Ovary (tissue), 9 donors: Measurements from ENCODE around the gene ATXN7L3. TPM values are rescaled to one million over a fixed set of nuclear protein-coding genes. Genes with fewer than 3 reads are reported as not detected.
"Not testable (repeated sequence)": the region's sequence is repeated elsewhere in the genome, so short reads cannot be mapped to it uniquely, and the experiment has no call there.

Experiments
- DNase-seq, 5 donors: peaks; one replicate each; pipeline ENCODE4 v3.0.0-alpha.2; 2019 to 2020
- H3K27ac ChIP-seq, 2 donors: fragments of 200-600 bp; one replicate each; pipeline versions ENCODE4 v1.5.1 to v1.8.0; 2019 to 2022
- H3K27me3 ChIP-seq: fragments of 200-600 bp; one replicate; pipeline ENCODE4 v1.8.0; 2022
- H3K36me3 ChIP-seq: fragments of 200-600 bp; sonication (generic); one replicate; pipeline ENCODE4 v1.5.1; 2019
- H3K4me1 ChIP-seq: one replicate; pipeline ENCODE4 v1.8.1; 2013; ENCODE audit warnings: mild to moderate bottlenecking, moderate library complexity; ENCODE audit not compliant: insufficient read depth
- H3K4me3 ChIP-seq: fragments of 200-600 bp; sonication (generic); one replicate; pipeline ENCODE4 v1.5.1; 2017
- H3K9me3 ChIP-seq, 2 donors: fragments of 200-600 bp in 1 of 2; sonication (generic) in 1 of 2; one replicate each; pipeline versions ENCODE4 v1.5.1 to v1.8.1; 2013 to 2019; ENCODE audit warnings: mild to moderate bottlenecking in 1 of 2, moderate library complexity in 1 of 2
- EP300 ChIP-seq: sonication (generic); formaldehyde crosslinking; IDR thresholded peaks from one replicate; pipeline ENCODE4 v1.6.1; 2017; ENCODE audit warnings: antibody characterized with exemption
- POLR2A ChIP-seq: fragments of 450-650 bp; IDR thresholded peaks from one replicate; pipeline ENCODE4 v1.6.1; 2017; ENCODE audit warnings: antibody characterized with exemption, mild to moderate bottlenecking, moderate library complexity
- WGBS, 3 donors: extraction: QIAGEN DNeasy Blood & Tissue Kit in 1 of 3; methylation state at CpG; one replicate each; pipeline versions ENCODE4 v1.1.5 to v1.1.7; 2013 to 2017; 5-methylcytosine and 5-hydroxymethylcytosine counted together
- intact Hi-C, 4 donors: fragments of 100-400 bp; cut with DNase I; formaldehyde crosslinking; loops; one replicate each; pipeline versions ENCODE4 v1.11.0 to v1.15.1; 2022 to 2023
- polyA plus RNA-seq, 2 donors: library from polyadenylated mRNA; stranded (reverse); fragments of 200-250 nt in 1 of 2; fragments of 350-450 nt in 1 of 2; fragmentation: Illumina TruSeq in 1 of 2; extraction: RNeasy Lipid Tissue Mini Kit (QIAGEN cat#74804) in 1 of 2; gene quantifications; one replicate each; pipeline ENCODE4 v1.2.3, GENCODE V29; 2013 to 2014
- total RNA-seq, 7 donors: library from RNA; depleted of rRNA in 2 of 7; stranded (reverse); fragments of >200 nt in 2 of 7; fragmentation: NEBNext Ultra II Directional in 3 of 7; extraction: Animal tissue kit (Norgen Biotek cat#: 25700) in 3 of 7; gene quantifications; one replicate each; pipeline versions ENCODE4 v1.1.0 to v1.2.4, GENCODE V29; 2016 to 2023
- TF ChIP-seq, protein P1 (sequence below), 3 donors: fragments of 450-650 bp in 2 of 3; fragments of 200-600 bp in 1 of 3; IDR thresholded peaks; one replicate each; pipeline versions ENCODE4 v1.5.1 to v1.8.0; 2016 to 2022; ENCODE audit warnings: antibody characterized with exemption in 3 of 3, mild to moderate bottlenecking in 1 of 3
- donor health status: DM: no; HTN: no; CAD: no; lungs with moderate emphysema.
- donor health status: DM: no; HTN: no; CAD: no.
- donor health status: Bipolar disorder and iron deficiency.
- donor health status: DM: yes; HTN: yes; CAD: no.
- donor health status: DM: no; HTN: no; CAD: no.
- donor health status: DM: yes; HTN: yes; CAD: no.

ATXN7L3 gene
- total and polyA plus RNA-seq, 9 donors = 25.3 to 97.4 (median 54.9) TPM

DNA sequence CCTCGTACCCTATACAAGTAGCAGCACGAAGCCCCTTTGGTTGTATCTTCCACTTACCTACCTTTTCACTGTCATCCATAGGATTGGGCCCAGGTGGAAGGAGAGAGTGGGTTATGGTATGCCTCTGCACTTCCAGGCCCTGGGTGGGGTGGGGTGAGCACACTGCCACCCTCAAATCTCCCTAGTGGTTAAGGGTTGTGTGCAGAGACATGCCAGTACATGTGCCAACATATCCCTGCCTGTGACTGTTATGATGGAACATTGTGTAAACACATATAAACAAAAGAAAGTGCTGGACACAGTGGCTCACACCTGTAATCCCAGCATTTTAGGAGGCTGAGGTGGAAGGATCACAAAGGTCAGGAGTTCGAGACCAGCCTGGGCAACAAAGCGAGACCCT, 46.8 kb downstream of the ATXN7L3 start:
- H3K9me3 ChIP-seq = no peaks in the 10 kb centered on the region
- no peaks in the 10 kb centered on the region for H3K36me3 ChIP-seq
- H3K4me3 ChIP-seq = no peak overlapping the region
- no peak for DNase-seq
- no peaks in the 10 kb centered on the region for H3K4me1 ChIP-seq
- H3K27ac ChIP-seq = no peak overlapping the region
- WGBS, 3 donors = 92 to 98% (median 96%) methylated on average over 4 of the region's 4 CpGs
- TF ChIP-seq POLR2A = no peak
- TF ChIP-seq, protein P1, sequence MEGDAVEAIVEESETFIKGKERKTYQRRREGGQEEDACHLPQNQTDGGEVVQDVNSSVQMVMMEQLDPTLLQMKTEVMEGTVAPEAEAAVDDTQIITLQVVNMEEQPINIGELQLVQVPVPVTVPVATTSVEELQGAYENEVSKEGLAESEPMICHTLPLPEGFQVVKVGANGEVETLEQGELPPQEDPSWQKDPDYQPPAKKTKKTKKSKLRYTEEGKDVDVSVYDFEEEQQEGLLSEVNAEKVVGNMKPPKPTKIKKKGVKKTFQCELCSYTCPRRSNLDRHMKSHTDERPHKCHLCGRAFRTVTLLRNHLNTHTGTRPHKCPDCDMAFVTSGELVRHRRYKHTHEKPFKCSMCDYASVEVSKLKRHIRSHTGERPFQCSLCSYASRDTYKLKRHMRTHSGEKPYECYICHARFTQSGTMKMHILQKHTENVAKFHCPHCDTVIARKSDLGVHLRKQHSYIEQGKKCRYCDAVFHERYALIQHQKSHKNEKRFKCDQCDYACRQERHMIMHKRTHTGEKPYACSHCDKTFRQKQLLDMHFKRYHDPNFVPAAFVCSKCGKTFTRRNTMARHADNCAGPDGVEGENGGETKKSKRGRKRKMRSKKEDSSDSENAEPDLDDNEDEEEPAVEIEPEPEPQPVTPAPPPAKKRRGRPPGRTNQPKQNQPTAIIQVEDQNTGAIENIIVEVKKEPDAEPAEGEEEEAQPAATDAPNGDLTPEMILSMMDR (IDR thresholded peaks at IDR 0.05) = no peak
- TF ChIP-seq EP300 = no peak
- H3K27me3 ChIP-seq = no peaks in the 10 kb centered on the region
- intact Hi-C loops = no loop called here

DNA sequence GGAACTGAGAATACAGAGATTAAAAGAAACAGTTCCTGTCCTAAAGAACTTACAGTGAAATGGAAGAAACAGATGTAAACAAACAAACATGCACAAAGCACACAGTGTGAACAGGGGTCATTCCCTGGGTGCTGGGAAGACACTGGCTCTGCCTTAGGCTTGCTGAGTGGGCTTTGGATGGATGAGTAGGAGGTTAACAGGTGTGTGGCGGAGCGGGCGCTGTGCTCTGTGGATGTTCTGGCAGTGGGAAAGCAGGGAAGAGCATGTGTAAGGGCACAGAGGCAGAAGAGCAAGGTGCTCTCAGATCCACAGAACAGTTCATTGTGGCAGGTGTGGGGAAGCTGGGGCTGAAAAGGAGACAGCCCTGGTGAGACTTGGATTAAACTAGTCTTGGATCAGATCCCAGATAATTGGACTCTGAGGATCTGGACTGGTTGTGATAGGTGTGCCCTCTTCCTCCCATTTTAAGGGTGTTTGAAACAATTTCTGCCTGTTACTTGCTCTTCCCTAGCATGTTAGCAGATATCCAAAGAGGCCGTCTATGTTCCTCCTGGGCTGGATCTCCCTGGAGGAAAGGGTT, 49.8 kb downstream of the ATXN7L3 start:
- no peak for DNase-seq
- no peaks in the 10 kb centered on the region for H3K36me3 ChIP-seq
- no peaks in the 10 kb centered on the region for H3K4me1 ChIP-seq
- H3K4me3 ChIP-seq = no peak overlapping the region
- H3K9me3 ChIP-seq = no peaks in the 10 kb centered on the region
- intact Hi-C loops = no loop called here
- TF ChIP-seq, protein P1 (IDR thresholded peaks at IDR 0.05) = no peak
- TF ChIP-seq POLR2A (no peak), EP300 (no peak)
- 88 to 94% (median 93%) methylated on average over 4 of the region's 4 CpGs for WGBS, 3 donors
- no peak overlapping the region for H3K27ac ChIP-seq
- no peaks in the 10 kb centered on the region for H3K27me3 ChIP-seq

DNA sequence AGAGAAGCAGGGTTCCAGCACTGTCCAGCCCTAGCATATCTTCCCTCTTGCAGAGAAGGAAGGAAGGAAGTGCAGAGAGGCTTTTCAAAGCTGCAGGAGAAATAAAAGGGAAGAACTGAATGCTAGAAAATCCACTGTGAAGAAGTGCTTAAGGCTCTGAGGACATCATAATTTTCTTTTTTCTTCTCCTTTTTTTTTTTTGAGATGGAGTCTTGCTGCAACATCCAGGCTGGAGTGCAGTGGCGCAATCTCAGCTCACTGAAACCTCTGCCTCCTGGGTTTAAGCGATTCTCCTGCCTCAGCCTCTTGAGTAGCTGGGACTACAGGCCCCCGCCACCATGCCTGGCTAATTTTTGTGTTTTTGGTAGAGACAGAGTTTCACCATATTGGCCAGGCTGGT, 50.6 kb downstream of the ATXN7L3 start:
- H3K9me3 ChIP-seq, H3K27me3 ChIP-seq, H3K4me1 ChIP-seq, DNase-seq, intact Hi-C loops, H3K4me3 ChIP-seq, H3K27ac ChIP-seq, H3K36me3 ChIP-seq: not testable (repeated sequence)
- 93 to 95% (median 94%) methylated on average over 3 of the region's 3 CpGs for WGBS, 3 donors

DNA sequence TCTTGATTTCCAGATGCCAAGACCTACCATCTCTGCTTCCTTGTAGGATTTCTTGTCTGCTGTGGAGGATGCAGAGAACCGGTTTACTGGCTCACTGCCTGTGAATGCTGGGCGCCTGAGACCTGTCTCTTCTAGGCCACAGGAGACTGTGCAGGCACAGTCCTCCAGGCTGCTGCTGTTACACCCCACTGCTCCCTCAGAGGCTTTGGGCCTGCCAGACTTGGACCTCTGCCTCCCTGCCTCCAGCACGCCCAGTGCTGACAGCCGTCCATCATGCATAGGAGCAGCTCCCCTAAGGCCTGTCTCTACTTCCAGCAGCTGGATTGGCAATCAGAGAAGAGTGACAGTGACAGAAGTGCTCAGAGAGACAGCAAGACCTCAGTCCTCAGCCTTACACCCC, 51.9 kb downstream of the ATXN7L3 start:
- H3K9me3 ChIP-seq = no peaks in the 10 kb centered on the region
- H3K4me1 ChIP-seq = no peaks in the 10 kb centered on the region
- intact Hi-C loops = no loop called here
- no peaks in the 10 kb centered on the region for H3K36me3 ChIP-seq
- DNase-seq = no peak
- TF ChIP-seq, protein P1 (IDR thresholded peaks at IDR 0.05) = no peak
- no peak for TF ChIP-seq EP300
- no peak for TF ChIP-seq POLR2A
- H3K27me3 ChIP-seq = no peaks in the 10 kb centered on the region
- no peak overlapping the region for H3K27ac ChIP-seq
- WGBS, 3 donors = 89 to 94% (median 91%) methylated on average over 4 of the region's 4 CpGs
- no peak overlapping the region for H3K4me3 ChIP-seq

DNA sequence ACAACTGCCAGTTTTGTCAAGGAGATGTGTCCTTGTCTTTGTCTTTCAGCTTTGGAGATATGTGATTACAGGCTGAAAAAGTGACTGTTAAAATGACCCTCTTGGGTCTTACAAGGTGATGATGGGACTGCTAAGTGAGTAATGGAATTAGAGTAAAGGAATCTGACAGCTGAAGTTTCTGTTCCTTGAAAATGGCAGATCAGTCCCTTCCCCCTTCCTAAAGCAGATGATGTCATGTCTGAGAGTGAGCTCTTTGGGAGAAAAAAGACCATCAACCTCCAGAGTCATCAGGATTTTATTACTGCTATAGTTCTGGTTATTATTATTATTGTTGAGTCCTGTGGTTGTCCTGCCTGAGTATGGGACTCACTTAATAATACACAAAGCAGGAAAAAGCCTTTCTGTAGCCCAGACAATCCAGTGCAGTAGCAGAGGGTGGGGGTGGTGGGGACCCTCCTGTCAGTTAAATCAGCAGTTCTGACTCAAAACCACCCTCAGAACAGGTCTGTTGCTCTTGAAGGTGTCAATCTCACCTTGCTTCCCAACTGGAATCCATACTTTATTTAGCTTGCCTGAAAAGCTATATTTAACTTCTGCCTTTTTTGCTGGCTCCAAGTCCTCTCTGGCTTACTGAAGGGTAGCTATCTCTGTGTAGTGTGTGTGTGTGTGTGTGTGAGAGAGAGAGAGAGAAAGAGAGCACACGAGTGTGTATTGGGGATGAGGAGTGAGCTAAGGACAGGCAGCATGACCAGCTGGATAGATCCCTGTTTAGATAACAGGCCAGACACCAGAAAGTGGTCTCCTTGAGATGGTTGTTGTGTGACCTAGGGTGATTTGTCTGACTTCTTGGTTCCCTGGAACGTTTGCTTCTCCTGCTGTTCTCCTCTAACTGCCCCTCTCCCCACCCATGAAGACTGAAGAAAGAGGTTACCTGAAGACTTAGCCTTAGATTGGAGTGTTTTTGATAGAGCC, 53.0 kb downstream of the ATXN7L3 start:
- TF ChIP-seq, protein P1 (IDR thresholded peaks at IDR 0.05) = no peak
- no peak for TF ChIP-seq POLR2A
- TF ChIP-seq EP300 = no peak
- H3K27ac ChIP-seq = no peak overlapping the region
- no peak for DNase-seq
- no peaks in the 10 kb centered on the region for H3K4me1 ChIP-seq
- no peaks in the 10 kb centered on the region for H3K9me3 ChIP-seq
- H3K4me3 ChIP-seq = no peak overlapping the region
- intact Hi-C loops = no loop called here
- 38 to 52% (median 39%) methylated on average over 2 of the region's 2 CpGs for WGBS, 3 donors
- no peaks in the 10 kb centered on the region for H3K36me3 ChIP-seq
- no peaks in the 10 kb centered on the region for H3K27me3 ChIP-seq
